Ishikawa (cell line): ENCODE data around the gene TCF4.

Source experiments
- CREB1 ChIP-seq: IDR thresholded peaks from 2 replicates; pipeline ENCODE4 v1.6.1; 2012; ENCODE audit warnings: low read depth
- EP300 ChIP-seq: IDR thresholded peaks from 2 replicates; pipeline ENCODE4 v1.6.1; 2012; ENCODE audit warnings: borderline replicate concordance
- FOXM1 ChIP-seq: IDR thresholded peaks from 2 replicates; pipeline ENCODE4 v1.6.1; 2012; ENCODE audit warnings: low read depth, borderline replicate concordance
- MAX ChIP-seq: IDR thresholded peaks from 2 replicates; pipeline ENCODE4 v1.6.1; 2012
- RAD21 ChIP-seq: IDR thresholded peaks from 2 replicates; pipeline ENCODE4 v1.6.1; 2012; ENCODE audit warnings: low read depth
- REST ChIP-seq: IDR thresholded peaks from 2 replicates; pipeline ENCODE4 v1.6.1; 2012; ENCODE audit warnings: low read depth, mild to moderate bottlenecking
- TAF1 ChIP-seq: IDR thresholded peaks from 2 replicates; pipeline ENCODE4 v1.6.1; 2012; ENCODE audit warnings: low read depth, mild to moderate bottlenecking
- TEAD4 ChIP-seq: IDR thresholded peaks from 2 replicates; pipeline ENCODE4 v1.6.1; 2012
- YY1 ChIP-seq: IDR thresholded peaks from 2 replicates; pipeline ENCODE4 v1.6.1; 2012; ENCODE audit warnings: low read depth

GRCh38 chr18:55240978-55241377 lies 347.0 kb downstream of the TCF4 start:
- no peak for TF ChIP-seq TAF1
- TF ChIP-seq MAX, result no peak
- TF ChIP-seq FOXM1, result no peak
- no peak for TF ChIP-seq REST
- no peak for TF ChIP-seq CREB1
- no peak for TF ChIP-seq TEAD4
- TF ChIP-seq YY1, result no peak
- TF ChIP-seq RAD21, result no peak
- TF ChIP-seq EP300, result no peak
